K562 (cell line): ENCODE measurements around the gene IL4I1. TPM values are rescaled to one million over a fixed set of nuclear protein-coding genes. Genes with fewer than 3 reads are reported as not detected.

ENCODE experiments used
- BRF1 ChIP-seq: IDR thresholded peaks from 3 replicates; pipeline ENCODE4 v1.6.1; 2011; ENCODE audit warnings: borderline replicate concordance, mild to moderate bottlenecking; ENCODE audit not compliant: insufficient read length; ENCODE audit errors: extremely low read depth
- DEAF1 ChIP-seq: fragments of 450-650 bp; formaldehyde crosslinking; IDR thresholded peaks from 2 replicates; pipeline ENCODE4 v1.4.0; 2020; ENCODE audit warnings: mild to moderate bottlenecking, moderate library complexity
- FOXJ2 ChIP-seq: fragments of 200-800 bp; sonication (Bioruptor generic); IDR thresholded peaks from 2 replicates; pipeline ENCODE4 v1.6.1; 2016; ENCODE audit warnings: missing genetic modification characterization, missing compliant biosample characterization
- ILK ChIP-seq: fragments of 450-650 bp; IDR thresholded peaks from 2 replicates; pipeline ENCODE4 v1.6.1; 2016; ENCODE audit warnings: missing genetic modification characterization, low read depth, mild to moderate bottlenecking, missing compliant biosample characterization, moderate library complexity, borderline replicate concordance
- MGA ChIP-seq: fragments of 450-650 bp; IDR thresholded peaks from 2 replicates; pipeline ENCODE4 v1.6.1; 2016; ENCODE audit warnings: mild to moderate bottlenecking, moderate library complexity
- PKNOX1 ChIP-seq: fragments of 450-650 bp; IDR thresholded peaks from 2 replicates; pipeline ENCODE4 v1.6.1; 2016
- PTTG1 ChIP-seq: fragments of 450-650 bp; IDR thresholded peaks from 2 replicates; pipeline ENCODE4 v1.6.1; 2016; ENCODE audit warnings: low read depth, mild to moderate bottlenecking, missing genetic modification characterization, missing compliant biosample characterization
- ZBTB49 ChIP-seq: sonication (generic); formaldehyde crosslinking; IDR thresholded peaks from 2 replicates; pipeline ENCODE4 v1.8.0; 2022; ENCODE audit warnings: missing genetic modification reagents, mild to moderate bottlenecking, borderline replicate concordance
- ZNF140 ChIP-seq: fragments of 250-450 bp; sonication (Bioruptor Pico); IDR thresholded peaks from 2 replicates; pipeline ENCODE4 v1.8.0; 2021; ENCODE audit warnings: moderate library complexity, mild to moderate bottlenecking, inconsistent platforms
- polyA plus RNA-seq, 8 experiments: library from polyadenylated mRNA; depleted of rRNA in 4 of 8; stranded (reverse) in 5 of 8; unstranded in 3 of 8; fragments of >200 nt; fragmentation: Nextera tagmentation in 2 of 8; fragmentation: Illumina TruSeq in 1 of 8; extraction: Ambion mirVana in 2 of 8; extraction: Trizol in 1 of 8; gene quantifications; 2 replicates each; pipeline versions ENCODE4 v1.2.1 to v1.2.3, GENCODE V29; 2011 to 2014; ENCODE audit warnings: inconsistent platforms in 1 of 8, missing spikeins in 1 of 8
- total RNA-seq, 7 experiments: library from RNA; depleted of rRNA in 6 of 7; stranded (reverse); fragments of >200 nt in 6 of 7; fragmentation: Illumina TruSeq in 2 of 7; extraction: Trizol in 2 of 7; gene quantifications; 2 replicates each; pipeline versions ENCODE4 v1.2.1 to v1.2.3, GENCODE V29; 2011 to 2021; ENCODE audit warnings: low replicate concordance in 1 of 7

Gene IL4I1
- total and polyA plus RNA-seq, 9 of the 15 experiments (the other 6 are each of a cell fraction or from before 2014, with no cell fraction given), result 0.06 to 0.95 (median 0.43) TPM; not detected in 2

GRCh38 chr19:49849433-49850220 is 47.1 kb downstream of the IL4I1 start (continued):
- 0 out of 2 replicates have a peak, but pooled peaks have one; percentile 44 for TF ChIP-seq MGA
- TF ChIP-seq PTTG1 (tag), result 0 out of 2 replicates have a peak, but pooled peaks have one; percentile 48
- no peak for TF ChIP-seq BRF1
- no peak for TF ChIP-seq DEAF1 (CRISPR knock-in tag)
- no peak for TF ChIP-seq FOXJ2
- TF ChIP-seq ILK (tag), result no peak
- no peak for TF ChIP-seq ZNF140 (CRISPR knock-in tag)
- no peak for TF ChIP-seq ZBTB49 (CRISPR knock-in tag)
- peak; percentile 89 for TF ChIP-seq PKNOX1
